Measurements from ENCODE around the gene SRGAP3.

The SRGAP3 gene

GRCh38 chr3:8984526-8984925, 264.9 kb downstream of the SRGAP3 start:
- ChIA-PET POLR2A (no interaction called here), CTCF (no interaction called here)
- no peak overlapping the region for H3K27ac ChIP-seq (ENCODE audit: extremely low read depth, low read depth, low read length)
- no peak overlapping the region for H3K4me3 ChIP-seq (ENCODE audit: low read depth, low read length)
- no peaks in the 10 kb centered on the region for H3K4me1 ChIP-seq (ENCODE audit: control insufficient read depth, insufficient read depth, low read length)
- TF ChIP-seq ZNF529 (tag by site-specific recombination; IDR thresholded peaks at IDR 0.05; ENCODE audit: insufficient replicate concordance) (no peak), KLF10 (tag by site-specific recombination; IDR thresholded peaks at IDR 0.05) (no peak), ZNF76 (tag by site-specific recombination; IDR thresholded peaks at IDR 0.05; ENCODE audit: borderline replicate concordance, low read depth) (no peak), ZNF274 (IDR thresholded peaks at IDR 0.05; ENCODE audit: low read length) (no peak), ZNF274 (tag by site-specific recombination; IDR thresholded peaks at IDR 0.05; ENCODE audit: borderline replicate concordance) (no peak), ZNF692 (tag by site-specific recombination; IDR thresholded peaks at IDR 0.05) (no peak), PRDM2 (tag by site-specific recombination; IDR thresholded peaks at IDR 0.05; ENCODE audit: borderline replicate concordance) (no peak)
- H3K9me3 ChIP-seq (ENCODE audit: control insufficient read depth, insufficient read depth, low read depth, low read length), result no peaks in the 10 kb centered on the region
- H3K36me3 ChIP-seq (ENCODE audit: control insufficient read depth in 2 of 2, insufficient read depth in 1 of 2, low read length in 2 of 2), result no peaks in the 10 kb centered on the region

- CTCF ChIA-PET, result no interaction called here
- TF ChIP-seq CTCF (tag by site-specific recombination; IDR thresholded peaks at IDR 0.05), result no peak
- TF ChIP-seq KLF10 (tag by site-specific recombination; IDR thresholded peaks at IDR 0.05), result no peak
- no peak for TF ChIP-seq SP2 (tag by site-specific recombination; IDR thresholded peaks at IDR 0.05)
- TF ChIP-seq ZNF280D (tag by site-specific recombination; IDR thresholded peaks at IDR 0.05), result no peak
- TF ChIP-seq ZNF214 (tag by site-specific recombination; IDR thresholded peaks at IDR 0.05; ENCODE audit: borderline replicate concordance), result no peak
- no peak for TF ChIP-seq ZNF629 (tag by site-specific recombination; IDR thresholded peaks at IDR 0.05)
- no peak for TF ChIP-seq ZNF404 (tag by site-specific recombination; IDR thresholded peaks at IDR 0.05)
- TF ChIP-seq ZNF624 (tag by site-specific recombination; IDR thresholded peaks at IDR 0.05), result no peak
- TF ChIP-seq ZNF2 (tag by site-specific recombination; IDR thresholded peaks at IDR 0.05), result no peak
- TF ChIP-seq ZBTB7A (tag by site-specific recombination; IDR thresholded peaks at IDR 0.05; ENCODE audit: low read depth), result no peak
- POLR2A ChIA-PET, result no interaction called here
These were observed 265.4 kb downstream of the SRGAP3 start for GRCh38 chr3:8984081-8984480.

More at GRCh38 chr3:8984081-8984480, 265.4 kb downstream of the SRGAP3 start:
- H3K4me1 ChIP-seq (ENCODE audit: control insufficient read depth, insufficient read depth, low read length), result no peaks in the 10 kb centered on the region
- H3K4me3 ChIP-seq (ENCODE audit: low read depth, low read length), result no peak overlapping the region
- H3K9me3 ChIP-seq (ENCODE audit: control insufficient read depth, insufficient read depth, low read depth, low read length), result no peaks in the 10 kb centered on the region; the same call in 1 of the 2 replicates
- no peak overlapping the region for H3K27ac ChIP-seq (ENCODE audit: extremely low read depth, low read depth, low read length)
- no peaks in the 10 kb centered on the region for H3K36me3 ChIP-seq (ENCODE audit: control insufficient read depth in 2 of 2, insufficient read depth in 1 of 2, low read length in 2 of 2)
